ENCODE data around the gene FUT2.

Gene FUT2

GRCh38 chr19:48755084-48755641 is 59.4 kb downstream of the FUT2 start, which contains the start of gene FGF21:
TSS of gene FGF21 (plus strand) at chr19:48755524. CDS start at chr19:48756237, 713 bp downstream.
- DNase-seq: peak; percentile 29
